ENCODE data around the gene UBLCP1. TPM values are rescaled to one million over a fixed set of nuclear protein-coding genes. Genes with fewer than 3 reads are reported as not detected.

UBLCP1 gene
- total RNA-seq, 2 experiments from 2014 or later: 30.6 to 31.6 TPM

- intact Hi-C loops (cut with micrococcal nuclease): loop anchor here (1.0 kb wide), 1 partner anchor 160 kb away; no protein-coding TSS in a partner anchor
- ATAC-seq (peak; percentile 84), DNase-seq (peak; percentile 71)
- H3K36me3 Mint-ChIP-seq (ENCODE audit: low read depth): no peaks in the 10 kb centered on the region
- CTCF ChIA-PET: interaction anchor here (0.6 to 3.9 kb wide), 28 partner anchors 9 to 621 kb away, joined by 3 to 66 read pairs (median 4); partner anchors contain the start of gene IL12B
- no peaks in the 10 kb centered on the region for H3K9me3 Mint-ChIP-seq
- POLR2A ChIA-PET: interaction anchor here (0.9 to 1.0 kb wide), 3 partner anchors 8 to 26 kb away, joined by 3 read pairs; no protein-coding TSS in a partner anchor
- no peaks in the 10 kb centered on the region for H3K4me1 Mint-ChIP-seq (ENCODE audit: low read depth)
- TF ChIP-seq, protein P1, sequence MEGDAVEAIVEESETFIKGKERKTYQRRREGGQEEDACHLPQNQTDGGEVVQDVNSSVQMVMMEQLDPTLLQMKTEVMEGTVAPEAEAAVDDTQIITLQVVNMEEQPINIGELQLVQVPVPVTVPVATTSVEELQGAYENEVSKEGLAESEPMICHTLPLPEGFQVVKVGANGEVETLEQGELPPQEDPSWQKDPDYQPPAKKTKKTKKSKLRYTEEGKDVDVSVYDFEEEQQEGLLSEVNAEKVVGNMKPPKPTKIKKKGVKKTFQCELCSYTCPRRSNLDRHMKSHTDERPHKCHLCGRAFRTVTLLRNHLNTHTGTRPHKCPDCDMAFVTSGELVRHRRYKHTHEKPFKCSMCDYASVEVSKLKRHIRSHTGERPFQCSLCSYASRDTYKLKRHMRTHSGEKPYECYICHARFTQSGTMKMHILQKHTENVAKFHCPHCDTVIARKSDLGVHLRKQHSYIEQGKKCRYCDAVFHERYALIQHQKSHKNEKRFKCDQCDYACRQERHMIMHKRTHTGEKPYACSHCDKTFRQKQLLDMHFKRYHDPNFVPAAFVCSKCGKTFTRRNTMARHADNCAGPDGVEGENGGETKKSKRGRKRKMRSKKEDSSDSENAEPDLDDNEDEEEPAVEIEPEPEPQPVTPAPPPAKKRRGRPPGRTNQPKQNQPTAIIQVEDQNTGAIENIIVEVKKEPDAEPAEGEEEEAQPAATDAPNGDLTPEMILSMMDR (IDR thresholded peaks at IDR 0.05): peak; percentile 50
- H3K4me3 Mint-ChIP-seq: no peak overlapping the region
- H3K27ac Mint-ChIP-seq: no peak overlapping the region
- peaks cover 3% of the 10 kb centered on the region for H3K27me3 Mint-ChIP-seq
These were observed 53.7 kb downstream of the UBLCP1 start for GRCh38 chr5:159316519-159317383.

DNA sequence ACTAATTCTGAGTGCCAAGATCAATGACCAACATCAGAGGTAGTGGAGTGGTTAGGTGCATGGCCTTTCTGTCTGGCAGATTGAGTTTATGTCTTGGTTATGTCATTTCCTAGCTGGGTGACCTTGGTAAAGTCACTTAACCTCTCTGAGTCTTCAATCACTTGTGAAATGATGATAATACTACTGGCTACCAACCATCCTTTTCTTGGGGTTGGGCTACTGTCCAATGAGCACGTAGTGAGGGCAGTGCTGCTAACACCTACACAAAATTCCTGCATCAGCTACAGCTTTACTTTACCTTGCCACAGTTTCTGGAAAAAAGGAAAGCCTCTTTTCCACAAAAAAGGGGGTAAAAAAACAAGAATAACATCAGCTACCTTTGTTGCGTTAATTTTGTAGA is 54.8 kb downstream of the UBLCP1 start:
- TF ChIP-seq, protein P1 (IDR thresholded peaks at IDR 0.05): no peak
- ChIA-PET POLR2A (interaction anchor here (1.0 kb wide), 2 partner anchors 14 to 28 kb away, joined by 3 read pairs; no protein-coding TSS in a partner anchor), CTCF (interaction anchor here (0.9 to 3.9 kb wide), 12 partner anchors 8 to 186 kb away, joined by 3 to 66 read pairs (median 6); no protein-coding TSS in a partner anchor)
- no peak for DNase-seq
- no peak for ATAC-seq
- H3K27ac Mint-ChIP-seq: no peak overlapping the region
- H3K4me1 Mint-ChIP-seq (ENCODE audit: low read depth): no peaks in the 10 kb centered on the region
- no peaks in the 10 kb centered on the region for H3K36me3 Mint-ChIP-seq (ENCODE audit: low read depth)
- intact Hi-C loops (cut with micrococcal nuclease): loop anchor here (1.0 kb wide), 1 partner anchor 162 kb away; no protein-coding TSS in a partner anchor
- no peak overlapping the region for H3K4me3 Mint-ChIP-seq
- no peaks in the 10 kb centered on the region for H3K9me3 Mint-ChIP-seq
- peaks cover 3% of the 10 kb centered on the region for H3K27me3 Mint-ChIP-seq

GRCh38 chr5:159318448-159318847 is 55.4 kb downstream of the UBLCP1 start:
- CTCF ChIA-PET: interaction anchor here (1.1 to 3.9 kb wide), 7 partner anchors 7 to 186 kb away, joined by 3 to 66 read pairs (median 6); no protein-coding TSS in a partner anchor
- ATAC-seq: no peak
- POLR2A ChIA-PET: no interaction called here
- H3K36me3 Mint-ChIP-seq (ENCODE audit: low read depth): no peaks in the 10 kb centered on the region
- H3K9me3 Mint-ChIP-seq: no peaks in the 10 kb centered on the region
- intact Hi-C loops (cut with micrococcal nuclease): no loop called here
- H3K27me3 Mint-ChIP-seq: peaks cover 3% of the 10 kb centered on the region
- H3K4me3 Mint-ChIP-seq: no peak overlapping the region
- H3K27ac Mint-ChIP-seq: no peak overlapping the region
- H3K4me1 Mint-ChIP-seq (ENCODE audit: low read depth): no peaks in the 10 kb centered on the region
- DNase-seq: no peak
- TF ChIP-seq, protein P1 (IDR thresholded peaks at IDR 0.05): no peak

- ChIA-PET POLR2A (no interaction called here), CTCF (interaction anchor here (0.6 to 1.1 kb wide), 4 partner anchors 12 to 163 kb away, joined by 3 to 4 read pairs (median 3); no protein-coding TSS in a partner anchor)
- ATAC-seq (no peak), DNase-seq (no peak)
- H3K9me3 Mint-ChIP-seq: no peaks in the 10 kb centered on the region
- H3K4me3 Mint-ChIP-seq: no peak overlapping the region
- H3K36me3 Mint-ChIP-seq (ENCODE audit: low read depth): no peaks in the 10 kb centered on the region
- TF ChIP-seq, protein P1 (IDR thresholded peaks at IDR 0.05): no peak
- no peaks in the 10 kb centered on the region for H3K27me3 Mint-ChIP-seq
- intact Hi-C loops (cut with micrococcal nuclease): no loop called here
- no peaks in the 10 kb centered on the region for H3K4me1 Mint-ChIP-seq (ENCODE audit: low read depth)
- no peak overlapping the region for H3K27ac Mint-ChIP-seq
These were observed 56.3 kb downstream of the UBLCP1 start for GRCh38 chr5:159319363-159319762.

- Mint-ChIP-seq H3K4me3 (no peak overlapping the region), H3K36me3 (ENCODE audit: low read depth) (no peaks in the 10 kb centered on the region), H3K4me1 (ENCODE audit: low read depth) (no peaks in the 10 kb centered on the region), H3K27ac (no peak overlapping the region), H3K9me3 (no peaks in the 10 kb centered on the region), H3K27me3 (peaks cover under 1% of the 10 kb centered on the region)
- CTCF ChIA-PET: interaction anchor here (0.6 to 1.4 kb wide), 4 partner anchors 12 to 163 kb away, joined by 3 to 6 read pairs (median 4); no protein-coding TSS in a partner anchor
- intact Hi-C loops (cut with micrococcal nuclease): no loop called here
- TF ChIP-seq, protein P1 (IDR thresholded peaks at IDR 0.05): no peak
- no peak for ATAC-seq
- DNase-seq: no peak
- POLR2A ChIA-PET: no interaction called here
These were observed 56.7 kb downstream of the UBLCP1 start for GRCh38 chr5:159319832-159320231.
